ENCODE data around the gene TAF15.
A peak's percentile ranks its signal among the peaks of the same experiment; 100 is the strongest.

DNA sequence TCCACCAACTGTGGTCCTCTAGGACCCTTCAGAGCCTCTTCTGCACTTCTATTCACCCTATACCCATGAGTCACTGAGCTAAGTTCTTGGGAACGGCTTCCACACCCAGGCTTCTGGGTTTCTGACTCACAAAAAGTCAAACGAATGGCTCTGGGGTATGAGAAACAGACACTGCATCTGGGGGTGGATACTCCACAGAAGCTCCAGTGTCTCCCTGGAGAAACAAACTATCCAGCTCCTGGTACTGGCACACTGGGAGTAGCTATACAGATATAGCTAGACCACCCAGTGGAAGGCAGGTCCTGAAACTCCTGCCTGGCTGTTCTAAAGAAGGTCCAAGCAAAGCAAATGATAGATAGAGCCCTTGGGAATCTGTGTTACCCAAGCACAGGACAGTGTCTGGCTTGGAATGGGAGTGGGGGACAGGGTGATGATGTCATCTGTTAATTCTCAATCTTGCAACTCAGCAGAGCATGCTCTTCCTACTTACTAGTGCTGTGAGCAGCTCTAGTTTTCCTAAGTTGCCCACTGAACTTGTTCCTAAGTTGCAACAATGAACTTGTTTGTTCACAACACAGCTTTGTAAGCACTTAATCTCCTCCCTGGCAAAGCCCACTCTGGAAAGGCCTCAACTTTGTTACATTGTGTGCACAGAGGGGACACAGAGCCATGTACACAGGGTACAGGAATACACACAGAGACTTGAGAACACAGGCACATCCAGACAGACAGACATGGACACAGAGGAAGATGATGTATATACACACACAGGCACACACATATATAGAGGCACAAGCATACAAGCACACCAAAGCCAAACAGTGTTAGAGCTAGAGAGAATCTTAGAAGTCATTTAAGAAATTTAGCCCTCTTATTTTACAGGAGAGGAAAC is 20.6 kb upstream of the TAF15 start:
- TF ChIP-seq, protein P1, sequence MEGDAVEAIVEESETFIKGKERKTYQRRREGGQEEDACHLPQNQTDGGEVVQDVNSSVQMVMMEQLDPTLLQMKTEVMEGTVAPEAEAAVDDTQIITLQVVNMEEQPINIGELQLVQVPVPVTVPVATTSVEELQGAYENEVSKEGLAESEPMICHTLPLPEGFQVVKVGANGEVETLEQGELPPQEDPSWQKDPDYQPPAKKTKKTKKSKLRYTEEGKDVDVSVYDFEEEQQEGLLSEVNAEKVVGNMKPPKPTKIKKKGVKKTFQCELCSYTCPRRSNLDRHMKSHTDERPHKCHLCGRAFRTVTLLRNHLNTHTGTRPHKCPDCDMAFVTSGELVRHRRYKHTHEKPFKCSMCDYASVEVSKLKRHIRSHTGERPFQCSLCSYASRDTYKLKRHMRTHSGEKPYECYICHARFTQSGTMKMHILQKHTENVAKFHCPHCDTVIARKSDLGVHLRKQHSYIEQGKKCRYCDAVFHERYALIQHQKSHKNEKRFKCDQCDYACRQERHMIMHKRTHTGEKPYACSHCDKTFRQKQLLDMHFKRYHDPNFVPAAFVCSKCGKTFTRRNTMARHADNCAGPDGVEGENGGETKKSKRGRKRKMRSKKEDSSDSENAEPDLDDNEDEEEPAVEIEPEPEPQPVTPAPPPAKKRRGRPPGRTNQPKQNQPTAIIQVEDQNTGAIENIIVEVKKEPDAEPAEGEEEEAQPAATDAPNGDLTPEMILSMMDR (IDR thresholded peaks at IDR 0.05), result no peak
- peak in 1 of 2 donors; percentile 20 for TF ChIP-seq POLR2A (IDR thresholded peaks at IDR 0.05)

Data from tibial nerve (tissue), 3 donors.